DOHH2 (cell line): ENCODE measurements around the gene SIPA1.

ENCODE experiments used
- CTCF ChIP-seq: fragments of 200-600 bp; sonication (generic); IDR thresholded peaks from one replicate; pipeline ENCODE4 v1.5.1; 2014; ENCODE audit warnings: antibody characterized with exemption, mild to moderate bottlenecking, low read depth, low read length; ENCODE audit not compliant: poor library complexity, severe bottlenecking
- EZH2phosphoT487 ChIP-seq: fragments of 200-600 bp; sonication (generic); IDR thresholded peaks from 2 replicates; pipeline ENCODE4 v1.6.1; 2017; ENCODE audit warnings: borderline replicate concordance, mild to moderate bottlenecking, antibody characterized with exemption, low read length, moderate library complexity, mixed read lengths

GRCh38 chr11:65696802-65697552 lies 59.1 kb downstream of the SIPA1 start:
- TF ChIP-seq CTCF: no peak
- no peak for TF ChIP-seq EZH2phosphoT487
